Mucosa of descending colon (tissue), 3 donors: ENCODE results near the gene B4GALT2. TPM values are rescaled to one million over a fixed set of nuclear protein-coding genes. Genes with fewer than 3 reads are reported as not detected.

ENCODE experiments used
- ATAC-seq: fragments of 200-7000 bp; cut with Tn5 transposase; one replicate; pipeline ENCODE4 v1.9.1; 2020; ENCODE audit warnings: mild to moderate bottlenecking, moderate library complexity
- DNase-seq, 3 donors: peaks; one replicate each; pipeline ENCODE4 v3.0.0-alpha.2; 2020
- H3K36me3 ChIP-seq: fragments of 200-600 bp; one replicate; pipeline ENCODE4 v1.8.0; 2021; ENCODE audit warnings: low read depth, mild to moderate bottlenecking
- H3K4me1 ChIP-seq: fragments of 200-600 bp; one replicate; pipeline ENCODE4 v1.8.0; 2021; ENCODE audit warnings: low read depth, mild to moderate bottlenecking
- H3K4me3 ChIP-seq: fragments of 200-600 bp; one replicate; pipeline ENCODE4 v1.8.0; 2021; ENCODE audit warnings: mild to moderate bottlenecking
- H3K9me3 ChIP-seq: fragments of 200-600 bp; one replicate; pipeline ENCODE4 v1.8.0; 2021; ENCODE audit warnings: mild to moderate bottlenecking
- CTCF ChIP-seq: fragments of 200-600 bp; IDR thresholded peaks from one replicate; pipeline ENCODE4 v1.8.0; 2022; ENCODE audit warnings: antibody characterized with exemption, mild to moderate bottlenecking
- intact Hi-C, 2 donors: fragments of 100-400 bp; cut with DNase I in 1 of 2; cut with micrococcal nuclease in 1 of 2; formaldehyde crosslinking; loops; one replicate each; pipeline versions ENCODE4 v1.11.0 to v1.11.1; 2022; cut with DNase I, micrococcal nuclease
- total RNA-seq, 3 donors: library from RNA; stranded (reverse); fragmentation: NEBNext Ultra II Directional in 2 of 3; extraction: Animal tissue kit (Norgen Biotek cat#: 25700) in 2 of 3; gene quantifications; one replicate each; pipeline versions ENCODE4 v1.2.1 to v1.2.4, GENCODE V29; 2021 to 2023
- donor health status: DM: no; HTN: no; CAD: no; lungs with moderate emphysema.
- donor health status: DM: no; HTN: no; CAD: no.
- donor health status: DM: no; HTN: yes; CAD: no.

The B4GALT2 gene
- total RNA-seq, 3 donors from 2014 or later: 20.0 to 33.6 (median 28.1) TPM

DNA sequence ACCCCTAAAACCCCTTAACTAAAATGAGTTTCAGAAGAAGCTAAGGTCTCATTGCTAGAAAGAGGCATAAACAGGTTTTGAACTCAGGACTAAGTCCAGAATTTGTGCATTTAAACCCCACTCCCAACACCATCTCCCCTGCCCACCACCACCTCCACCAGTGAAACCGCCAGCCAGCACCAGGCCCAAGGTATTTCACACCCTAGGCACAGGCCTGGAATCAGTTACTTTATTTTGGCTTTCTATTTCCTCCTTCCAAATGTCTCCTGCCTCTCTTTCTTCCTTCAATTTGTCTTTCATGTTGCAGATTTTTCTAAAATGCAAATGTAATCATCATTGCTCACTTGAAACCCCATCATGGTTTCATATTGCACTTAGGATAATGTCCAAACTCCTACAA lies 34.1 kb upstream of the B4GALT2 start:
- DNase-seq (no peak), ATAC-seq (no peak)
- intact Hi-C loops: no loop called here
- Histone ChIP-seq H3K4me1 (peaks cover 24% of the 10 kb centered on the region), H3K36me3 (peaks cover 5% of the 10 kb centered on the region), H3K9me3 (no peaks in the 10 kb centered on the region), H3K4me3 (no peak overlapping the region)
- TF ChIP-seq CTCF: no peak

- H3K36me3 ChIP-seq: peaks cover 5% of the 10 kb centered on the region
- intact Hi-C loops: no loop called here
Measured at GRCh38 chr1:43945674-43946235, 33.3 kb upstream of the B4GALT2 start.

DNA sequence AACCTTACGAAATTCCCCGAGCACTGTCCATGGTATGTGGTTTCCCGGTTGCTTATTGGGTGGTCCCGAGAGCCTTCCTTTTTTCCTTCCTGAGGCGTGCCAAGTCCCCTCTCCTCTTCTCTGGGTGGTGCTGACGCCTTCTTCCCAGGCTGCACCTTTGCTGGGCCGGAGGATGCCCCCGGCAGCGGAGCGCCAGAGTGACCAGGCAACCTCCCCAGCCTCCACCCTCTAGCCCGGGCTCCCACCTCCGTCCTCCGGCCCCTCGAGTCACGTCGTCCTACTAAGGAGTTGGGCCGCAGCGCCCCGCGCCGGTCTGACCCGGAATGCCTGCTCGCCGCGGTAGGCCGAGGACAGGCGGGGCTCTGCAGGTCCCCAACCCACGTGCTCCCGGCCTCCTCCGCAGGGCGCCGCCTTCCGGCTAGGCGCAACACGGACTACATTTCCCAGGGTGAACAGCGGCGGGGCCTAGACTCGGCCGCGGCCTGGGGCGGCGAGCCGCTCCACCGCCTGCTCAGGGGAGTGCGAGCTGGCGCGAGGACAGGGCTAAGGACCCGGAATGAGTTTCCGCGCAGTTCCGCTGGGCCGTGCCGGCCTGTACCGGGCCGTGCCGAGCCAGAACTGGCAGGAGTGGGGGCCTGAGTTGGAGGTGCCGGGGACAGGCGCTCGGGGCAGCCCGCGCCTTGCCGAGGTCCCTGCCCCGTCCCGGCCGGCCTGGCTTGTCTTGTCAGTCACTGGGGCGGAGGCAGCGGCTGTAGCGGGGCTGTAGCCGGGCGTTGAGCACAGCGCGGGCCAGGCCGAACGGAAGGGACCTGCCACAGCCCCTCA lies 32.6 kb upstream of the B4GALT2 start, which contains the start of gene IPO13:
IPO13 (plus strand) TSS at position 715 of the 825 bp plus-strand sequence. CDS start 651 bp downstream, outside the sequence.
- no peaks in the 10 kb centered on the region for H3K9me3 ChIP-seq
- H3K4me1 ChIP-seq: peaks cover 24% of the 10 kb centered on the region
- intact Hi-C loops: no loop called here
- peak within 1 kb of the TSS; percentile 36 for H3K4me3 ChIP-seq
- TF ChIP-seq CTCF: peak; percentile 82
- ATAC-seq: peak; percentile 98
- DNase-seq: peak; percentile 97 to 99 (median 97)
- peaks cover 5% of the 10 kb centered on the region for H3K36me3 ChIP-seq

More at GRCh38 chr1:43945674-43946235, 33.3 kb upstream of the B4GALT2 start:
- DNase-seq: no peak
- no peak for TF ChIP-seq CTCF
- Histone ChIP-seq H3K4me3 (peak overlapping the region; percentile 36), H3K9me3 (no peaks in the 10 kb centered on the region), H3K4me1 (peaks cover 24% of the 10 kb centered on the region)
- ATAC-seq: no peak

DNA sequence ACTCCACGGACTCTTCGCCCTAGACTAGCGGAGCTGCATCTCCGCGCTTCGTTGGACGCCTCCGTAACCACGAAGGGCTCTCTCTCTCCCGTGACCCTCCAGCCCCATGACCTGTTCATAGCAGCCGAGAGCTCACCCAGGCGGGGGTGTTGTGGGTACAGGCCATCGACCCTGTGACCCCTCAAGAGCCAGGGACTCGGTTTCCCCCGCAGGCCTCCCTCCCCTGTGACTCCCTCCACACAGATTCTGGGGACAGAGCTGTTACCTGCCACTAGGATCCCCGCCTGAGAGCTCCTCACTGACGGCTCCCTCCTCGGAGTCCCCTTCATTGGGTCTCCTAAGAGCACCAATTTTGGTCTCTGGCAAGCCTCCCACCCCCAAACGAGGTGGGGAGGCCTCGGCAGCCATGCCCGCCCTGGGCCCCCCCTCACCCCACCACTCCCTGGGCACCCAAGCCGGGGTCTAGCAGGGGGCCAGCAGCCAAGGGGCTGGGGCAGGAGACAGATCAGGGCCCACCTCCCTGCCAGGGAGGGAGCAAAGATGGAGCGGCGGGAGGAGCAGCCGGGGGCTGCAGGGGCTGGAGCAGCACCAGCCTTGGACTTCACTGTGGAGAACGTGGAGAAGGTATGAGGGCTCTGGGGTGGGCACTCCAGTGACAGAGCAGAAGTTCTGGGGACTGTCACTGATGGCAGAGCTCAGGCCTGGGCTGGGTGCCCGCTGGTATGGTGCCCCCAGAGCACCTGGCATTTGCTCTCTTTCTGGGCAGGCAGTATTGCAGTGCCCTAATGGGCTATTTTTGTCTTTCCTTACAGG lies 31.7 kb upstream of the B4GALT2 start:
- Histone ChIP-seq H3K4me3 (peak overlapping the region; percentile 36), H3K4me1 (peaks cover 24% of the 10 kb centered on the region), H3K9me3 (no peaks in the 10 kb centered on the region), H3K36me3 (peaks cover 5% of the 10 kb centered on the region)
- intact Hi-C loops: no loop called here
- peak; percentile 2 for ATAC-seq
- DNase-seq: peak in 1 of 3 donors; percentile 61
- TF ChIP-seq CTCF: no peak

- ATAC-seq: no peak
- intact Hi-C loops: no loop called here
- DNase-seq: no peak
- Histone ChIP-seq H3K4me3 (no peak overlapping the region), H3K4me1 (peaks cover 24% of the 10 kb centered on the region), H3K9me3 (no peaks in the 10 kb centered on the region), H3K36me3 (peaks cover 5% of the 10 kb centered on the region)
- no peak for TF ChIP-seq CTCF
Measured at GRCh38 chr1:43947874-43948437, 31.1 kb upstream of the B4GALT2 start.
